SK-MEL-5 (cell line): Measurements from ENCODE around the gene ANKRD60. TPM values are rescaled to one million over a fixed set of nuclear protein-coding genes. Genes with fewer than 3 reads are reported as not detected.

ENCODE experiments used
- DNase-seq: peaks from one replicate; pipeline ENCODE4 v3.0.0-alpha.2; 2016; ENCODE audit warnings: low read depth, low spot score
- in situ Hi-C: cut with HindIII; loops from 2 replicates; pipeline ENCODE4 v1.10.0; 2016; ENCODE audit warnings: low sequenced_read_pairs, high pct_unique_total_duplicates, low pct_unique_long_range_greater_than_20kb
- total RNA-seq: library from RNA; depleted of rRNA; stranded (reverse); fragments of >200 nt; shearing (Covaris generic); gene quantifications from 2 replicates; pipeline ENCODE4 v1.2.3, GENCODE V29; 2014

The ANKRD60 gene
- total RNA-seq, 1 experiment from 2014 or later, result not detected

GRCh38 chr20:58209652-58210397 lies 18.6 kb downstream of the ANKRD60 start:
- in situ Hi-C loops, result no loop called here
- DNase-seq, result peak; percentile 76

DNA sequence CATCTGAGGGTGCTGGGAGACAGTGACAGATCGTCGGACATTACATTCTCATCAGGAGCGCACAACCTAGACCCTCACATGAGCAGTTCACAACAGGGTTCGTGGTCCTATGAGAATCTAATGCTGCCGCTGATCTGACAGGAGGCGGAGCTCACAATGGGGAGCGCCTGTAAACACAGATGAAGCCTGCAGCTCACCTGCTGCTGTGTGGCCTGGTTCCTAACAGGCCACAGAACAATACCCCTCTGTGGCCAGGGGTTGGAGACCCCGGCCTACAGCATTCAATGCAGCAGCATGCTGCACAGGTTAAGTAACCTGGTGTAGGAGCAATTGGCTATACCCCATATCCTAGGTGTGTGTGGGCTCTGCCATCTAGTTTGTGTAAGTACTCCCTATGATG lies 19.5 kb downstream of the ANKRD60 start:
- in situ Hi-C loops, result no loop called here
- DNase-seq, result no peak

DNA sequence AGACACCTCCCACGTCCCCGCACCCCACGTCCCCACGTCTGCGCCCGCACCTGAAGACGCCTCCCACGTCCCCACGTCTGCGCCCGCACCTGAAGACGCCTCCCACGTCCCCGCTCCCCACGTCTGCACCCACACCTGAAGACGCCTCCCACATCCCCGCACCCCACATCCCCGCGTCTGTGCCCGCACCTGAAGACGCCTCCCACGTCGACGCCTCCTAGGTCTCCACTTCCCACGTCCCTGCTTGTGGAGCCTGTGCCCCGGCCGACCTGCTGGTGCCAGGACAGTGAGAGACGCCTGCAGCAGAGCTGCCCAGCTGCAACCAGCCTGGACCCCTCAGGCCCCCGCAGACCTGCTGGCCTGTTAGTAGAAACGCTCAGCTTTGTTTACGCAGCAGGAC lies 22.6 kb downstream of the ANKRD60 start:
- in situ Hi-C loops, result no loop called here
- DNase-seq, result no peak

DNA sequence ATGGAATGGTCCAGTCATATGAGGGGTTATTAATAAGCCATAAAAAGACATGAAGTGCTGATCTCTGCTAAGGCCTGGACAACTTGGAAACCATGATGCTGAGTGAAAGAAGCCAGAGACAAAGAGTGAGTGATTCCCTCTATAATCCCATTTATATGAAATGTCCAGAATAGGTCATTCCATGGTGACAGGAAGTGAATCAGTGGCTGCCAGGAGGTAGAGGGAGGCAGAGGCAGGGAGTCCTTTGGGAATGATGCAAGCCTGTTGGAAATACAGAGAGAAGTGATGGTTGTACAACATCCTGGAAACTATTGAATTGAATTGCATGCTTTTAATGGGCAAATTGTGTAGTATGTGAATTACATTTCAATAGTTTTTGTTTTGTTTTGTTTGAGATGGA lies 26.4 kb downstream of the ANKRD60 start:
- in situ Hi-C loops, result no loop called here
- DNase-seq, result peak; percentile 19

- in situ Hi-C loops, result no loop called here
- DNase-seq, result no peak
Measured at GRCh38 chr20:58201616-58202015, 26.8 kb downstream of the ANKRD60 start.

DNA sequence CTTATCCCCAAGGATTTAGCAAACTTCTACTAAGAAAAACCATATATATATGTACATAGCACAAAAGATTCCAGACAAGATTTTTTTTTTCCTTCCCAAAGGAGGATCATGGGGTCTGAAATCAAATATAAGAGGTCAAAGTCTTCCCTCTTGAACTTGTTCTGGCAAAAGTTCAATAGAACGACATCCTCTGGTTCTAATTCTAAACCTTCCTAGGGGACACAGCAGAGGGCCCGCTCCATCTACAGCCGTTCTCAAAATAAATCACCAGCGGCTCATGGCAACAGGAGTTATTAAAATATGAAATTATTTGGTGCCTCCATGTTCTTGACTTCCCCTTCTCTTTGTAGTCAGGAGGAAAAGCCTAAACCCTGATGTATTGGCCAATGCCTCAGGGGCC lies 29.0 kb downstream of the ANKRD60 start:
- in situ Hi-C loops, result loop anchor here (25.0 kb wide), 1 partner anchor 262 kb away; no protein-coding TSS in a partner anchor
- DNase-seq, result no peak

GRCh38 chr20:58198901-58199355 lies 29.5 kb downstream of the ANKRD60 start:
- in situ Hi-C loops, result loop anchor here (25.0 kb wide), 1 partner anchor 262 kb away; no protein-coding TSS in a partner anchor
- DNase-seq, result no peak

DNA sequence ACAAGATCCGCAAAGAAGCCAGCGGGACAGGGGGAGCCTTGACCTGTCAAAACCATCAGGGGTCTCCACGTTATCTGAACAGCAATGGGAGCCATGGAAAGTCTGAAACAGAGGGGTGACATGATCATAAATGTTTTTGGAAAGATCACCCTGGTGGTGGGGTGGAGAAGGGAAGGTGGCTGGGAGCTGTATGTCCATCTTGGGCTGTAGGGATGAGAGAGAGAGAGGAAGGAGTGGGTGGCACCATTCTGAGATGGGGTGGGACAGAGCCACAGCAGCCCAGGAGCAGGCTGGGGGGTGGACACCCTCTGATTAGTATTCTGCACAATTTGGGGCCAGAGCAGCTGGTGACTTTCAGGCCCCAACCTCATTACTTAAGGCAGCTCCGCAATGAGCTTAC lies 30.1 kb downstream of the ANKRD60 start:
- no peak for DNase-seq
- in situ Hi-C loops, result loop anchor here (25.0 kb wide), 1 partner anchor 261 kb away; no protein-coding TSS in a partner anchor

DNA sequence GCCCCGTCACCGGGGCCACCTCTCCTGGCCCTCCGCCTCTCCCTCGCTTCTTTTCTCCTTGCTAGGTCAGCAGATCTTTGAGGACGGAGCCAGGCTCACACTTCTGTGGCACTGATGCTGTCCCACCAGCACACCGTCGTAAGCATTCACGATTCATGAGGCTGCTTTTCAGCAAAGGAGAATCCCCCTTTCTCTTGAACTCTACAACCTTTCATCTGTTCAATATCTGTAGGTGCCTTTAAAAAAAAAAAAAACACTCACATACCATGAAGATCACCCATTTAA lies 31.3 kb downstream of the ANKRD60 start:
- DNase-seq, result no peak
- in situ Hi-C loops, result loop anchor here (25.0 kb wide), 1 partner anchor 260 kb away; no protein-coding TSS in a partner anchor

DNA sequence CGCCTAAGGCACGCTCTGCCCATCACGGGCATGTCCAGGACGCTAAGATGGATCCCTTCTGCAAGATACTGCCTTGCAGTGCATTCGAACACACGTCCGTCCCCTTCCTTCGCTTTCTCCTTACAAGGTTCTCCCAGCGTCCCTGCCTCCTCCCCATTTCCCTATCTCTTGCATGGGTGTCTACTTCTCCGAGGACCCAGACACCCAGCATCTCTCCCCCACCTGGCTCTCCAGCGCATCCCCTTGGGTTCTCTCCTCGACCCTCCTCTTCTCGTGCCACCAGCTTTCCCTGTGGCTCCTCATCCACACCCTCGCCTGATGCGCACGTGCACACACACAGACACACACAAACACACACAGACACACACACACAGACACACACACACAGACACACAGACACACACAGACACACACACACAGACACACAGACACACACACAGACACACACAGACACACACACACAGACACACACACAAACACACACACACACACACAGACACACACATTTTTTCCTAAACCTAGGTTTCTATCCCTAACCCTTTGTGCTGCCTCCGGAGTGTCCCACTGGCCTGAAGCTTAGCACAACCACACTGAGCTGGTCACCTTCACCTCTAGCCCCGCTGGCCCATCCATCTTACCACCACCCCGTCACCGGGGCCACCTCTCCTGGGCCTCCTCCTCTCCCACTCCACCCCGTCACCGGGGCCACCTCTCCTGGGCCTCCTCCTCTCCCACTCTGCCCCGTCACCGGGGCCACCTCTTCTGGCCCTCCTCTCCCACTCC lies 31.9 kb downstream of the ANKRD60 start:
- in situ Hi-C loops, result loop anchor here (25.0 kb wide), 1 partner anchor 259 kb away; no protein-coding TSS in a partner anchor
- DNase-seq, result peak; percentile 21

DNA sequence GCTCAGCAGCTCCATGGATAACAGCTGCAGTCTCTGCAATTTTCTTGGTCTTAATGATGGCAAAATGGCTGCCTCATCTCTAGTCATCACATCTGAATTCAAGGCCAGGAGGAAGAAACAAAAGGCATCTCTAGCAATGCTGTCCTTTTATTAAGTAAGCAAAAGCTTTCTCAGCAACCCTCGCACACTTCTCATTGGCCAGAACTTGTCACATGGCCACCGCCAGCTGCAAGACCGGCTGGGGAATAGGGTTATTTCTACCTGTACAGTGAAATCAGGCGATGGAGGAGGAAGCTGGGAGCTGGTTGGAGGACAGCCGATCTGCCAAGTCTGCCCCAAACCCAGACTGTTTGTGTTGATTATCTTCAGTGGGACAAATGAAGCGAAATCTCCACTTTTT lies 33.4 kb downstream of the ANKRD60 start:
- DNase-seq, result no peak
- in situ Hi-C loops, result loop anchor here (25.0 kb wide), 1 partner anchor 258 kb away; no protein-coding TSS in a partner anchor

GRCh38 chr20:58194175-58194791 lies 34.2 kb downstream of the ANKRD60 start:
- DNase-seq, result peak; percentile 67
- in situ Hi-C loops, result loop anchor here (25.0 kb wide), 1 partner anchor 257 kb away; no protein-coding TSS in a partner anchor

- in situ Hi-C loops, result loop anchor here (25.0 kb wide), 1 partner anchor 255 kb away; no protein-coding TSS in a partner anchor
- peak; percentile 48 for DNase-seq
Measured at GRCh38 chr20:58192567-58192966, 35.9 kb downstream of the ANKRD60 start.

DNA sequence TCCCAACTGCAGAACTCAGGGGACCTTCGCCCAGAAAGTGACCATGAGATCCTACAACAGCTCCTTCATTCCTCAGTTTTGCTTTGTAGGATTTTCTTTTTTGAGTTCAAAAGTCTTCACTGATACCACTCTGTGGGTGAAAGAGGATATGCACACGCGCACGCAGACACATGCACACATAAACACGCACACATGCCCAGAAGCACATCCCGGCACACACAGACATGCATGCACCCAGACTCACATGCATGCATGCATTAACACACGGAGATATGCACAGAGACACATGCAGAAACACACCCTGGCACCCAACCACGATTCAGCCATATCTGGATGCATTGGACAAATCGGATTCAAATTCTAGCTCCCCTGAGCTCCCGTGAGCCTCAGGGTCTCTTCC lies 36.4 kb downstream of the ANKRD60 start:
- in situ Hi-C loops, result loop anchor here (25.0 kb wide), 1 partner anchor 255 kb away; no protein-coding TSS in a partner anchor
- no peak for DNase-seq

DNA sequence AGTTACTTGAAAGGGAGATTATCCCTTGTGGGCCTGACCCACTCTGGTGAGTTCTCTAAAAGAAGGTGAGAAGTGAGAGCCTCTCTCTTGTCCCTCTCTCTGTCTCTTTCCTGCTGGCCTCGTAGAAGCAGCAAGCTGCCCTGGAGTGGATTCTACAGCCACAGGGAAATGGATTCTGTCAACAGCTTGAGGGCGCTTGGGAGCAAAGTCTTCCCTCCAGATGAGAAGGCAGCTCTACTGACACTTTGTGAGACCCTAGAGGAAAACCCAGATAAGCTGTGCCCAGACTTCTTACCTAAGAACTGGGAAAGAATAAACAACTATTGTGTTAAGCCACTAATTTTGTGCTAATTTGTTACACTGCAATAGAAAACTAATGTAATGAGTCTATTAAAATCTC lies 39.9 kb downstream of the ANKRD60 start:
- DNase-seq, result peak; percentile 32
- in situ Hi-C loops, result loop anchor here (25.0 kb wide), 1 partner anchor 251 kb away; no protein-coding TSS in a partner anchor

GRCh38 chr20:58184984-58185383 lies 43.5 kb downstream of the ANKRD60 start:
- in situ Hi-C loops, result loop anchor here (25.0 kb wide), 1 partner anchor 248 kb away; no protein-coding TSS in a partner anchor

DNA sequence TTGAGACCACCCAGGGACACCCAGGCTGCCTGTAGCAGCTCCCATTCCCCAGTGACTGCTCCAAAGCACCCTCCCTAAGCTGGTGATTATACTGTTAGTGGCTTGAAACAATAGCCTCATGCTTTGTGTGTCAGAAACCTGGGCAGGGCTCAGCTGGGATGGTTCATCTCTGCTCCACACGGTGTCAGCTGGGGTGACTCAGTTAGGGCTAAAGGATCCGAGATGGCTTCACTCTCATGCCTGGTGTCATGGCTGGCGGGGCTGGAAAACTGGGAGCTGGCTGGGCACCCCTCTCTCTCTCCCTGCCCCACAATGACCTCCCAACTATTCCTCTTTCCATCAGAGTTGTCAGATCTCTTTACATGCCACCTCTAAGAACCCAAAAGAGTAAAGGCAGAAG lies 44.4 kb downstream of the ANKRD60 start:
- in situ Hi-C loops, result loop anchor here (25.0 kb wide), 1 partner anchor 247 kb away; no protein-coding TSS in a partner anchor
- no peak for DNase-seq

More at GRCh38 chr20:58184984-58185383, 43.5 kb downstream of the ANKRD60 start:
- no peak for DNase-seq
